PC-3 (cell line): ENCODE measurements around the gene CFAP58. TPM values are rescaled to one million over a fixed set of nuclear protein-coding genes. Genes with fewer than 3 reads are reported as not detected.

Experiments used
- ATAC-seq: fragments of 200-7000 bp; cut with Tn5 transposase; 2 replicates; pipeline ENCODE4 v1.9.1; 2020; ENCODE audit warnings: mild to moderate bottlenecking, moderate library complexity
- BruUV-seq: library from RNA; stranded (reverse); fragments of 400-500 nt; replicated peaks from 2 replicates; lab custom pipeline; 2021; lab: Mats Ljungman, UMichigan
- CTCF ChIA-PET: fragments of 300-600 bp; sonication (Branson Sonifier 250); formaldehyde crosslinking; loops from one replicate; lab custom pipeline; 2022; ENCODE audit warnings: antibody characterized with exemption; lab: Charles Lee
- POLR2A ChIA-PET: fragments of 300-600 bp; sonication (Branson Sonifier 250); formaldehyde crosslinking; loops from one replicate; lab custom pipeline; 2022; ENCODE audit warnings: antibody characterized with exemption; ENCODE audit not compliant: unreplicated experiment; lab: Charles Lee
- DNase-seq: peaks from one replicate; pipeline ENCODE4 v3.0.0-alpha.2; 2015
- H2AFZ ChIP-seq: fragments of 300-600 bp; sonication (generic); 2 replicates; pipeline ENCODE4 v1.6.0; 2016; ENCODE audit warnings: antibody characterized with exemption, low read length
- H3F3A ChIP-seq: fragments of 300-600 bp; sonication (generic); one replicate; pipeline ENCODE4 v1.6.0; 2017; ENCODE audit warnings: antibody characterized with exemption, low read length, control low read depth, mild to moderate bottlenecking; ENCODE audit not compliant: unreplicated experiment
- H3K27ac ChIP-seq: fragments of 300-600 bp; sonication (generic); 2 replicates; pipeline ENCODE4 v1.5.1; 2016; ENCODE audit warnings: mild to moderate bottlenecking, low read length
- H3K27me3 ChIP-seq: fragments of 300-600 bp; sonication (generic); 2 replicates; pipeline ENCODE4 v1.6.1; 2016; ENCODE audit warnings: low read length, mixed read lengths
- H3K36me3 ChIP-seq: fragments of 300-600 bp; sonication (generic); 2 replicates; pipeline ENCODE4 v1.6.1; 2016; ENCODE audit warnings: low read depth, mixed run types, low read length, mixed read lengths
- H3K4me1 ChIP-seq: fragments of 300-600 bp; sonication (generic); 2 replicates; pipeline ENCODE4 v1.5.1; 2016; ENCODE audit warnings: low read length; ENCODE audit not compliant: insufficient read depth
- H3K4me2 ChIP-seq: fragments of 300-600 bp; sonication (generic); 2 replicates; pipeline ENCODE4 v1.6.0; 2016; ENCODE audit warnings: low read length
- H3K4me3 ChIP-seq: fragments of 300-600 bp; sonication (generic); 2 replicates; pipeline ENCODE4 v1.5.1; 2016; ENCODE audit warnings: mild to moderate bottlenecking, low read length, mixed read lengths
- H3K79me2 ChIP-seq: fragments of 300-600 bp; sonication (generic); 2 replicates; pipeline ENCODE4 v1.6.1; 2017; ENCODE audit warnings: low read length, mixed read lengths
- H3K9ac ChIP-seq: fragments of 300-600 bp; sonication (generic); 2 replicates; pipeline ENCODE4 v1.6.0; 2016; ENCODE audit warnings: mild to moderate bottlenecking, low read length
- H3K9me2 ChIP-seq: fragments of 300-600 bp; sonication (generic); replicated peaks from 2 replicates; pipeline ENCODE4 v1.6.1; 2016; ENCODE audit warnings: mixed run types, low read length, mixed read lengths
- H3K9me3 ChIP-seq: fragments of 300-600 bp; sonication (generic); 2 replicates; pipeline ENCODE4 v1.6.1; 2016; ENCODE audit warnings: low read length, mixed read lengths
- H4K20me1 ChIP-seq: fragments of 300-600 bp; sonication (generic); 2 replicates; pipeline ENCODE4 v1.6.1; 2016; ENCODE audit warnings: low read length, mixed read lengths
- CTCF ChIP-seq: fragments of 300-600 bp; sonication (generic); conservative IDR thresholded peaks from 2 replicates; pipeline ENCODE4 v1.5.1; 2017; ENCODE audit warnings: antibody characterized with exemption, low read depth, mild to moderate bottlenecking, low read length
- EZH2 ChIP-seq: fragments of 300-600 bp; sonication (generic); IDR thresholded peaks from one replicate; pipeline ENCODE4 v1.6.1; 2017; ENCODE audit warnings: antibody characterized with exemption, mild to moderate bottlenecking, low read length; ENCODE audit not compliant: unreplicated experiment
- EZH2phosphoT487 ChIP-seq: fragments of 300-600 bp; sonication (generic); IDR thresholded peaks from 2 replicates; pipeline ENCODE4 v1.6.1; 2018; ENCODE audit warnings: mild to moderate bottlenecking, antibody characterized with exemption, low read length, borderline replicate concordance
- intact Hi-C: fragments of 100-400 bp; cut with micrococcal nuclease; formaldehyde crosslinking; loops from 2 replicates; pipeline ENCODE4 v1.9.0; 2023
- total RNA-seq: library from RNA; depleted of rRNA; stranded (reverse); fragments of >200 nt; gene quantifications from 2 replicates; pipeline ENCODE4 v1.2.3, GENCODE V29; 2014

Gene CFAP58
- total RNA-seq, 1 experiment from 2014 or later = 0.26 TPM

GRCh38 chr10:104472505-104472904 lies 118.9 kb downstream of the CFAP58 start:
- TF ChIP-seq CTCF (no peak), EZH2phosphoT487 (no peak), EZH2 (no peak)
- ChIA-PET CTCF (no interaction called here), POLR2A (no interaction called here)
- H3K79me2 ChIP-seq = no peaks in the 10 kb centered on the region
- BruUV-seq = no TSS peak
- no peak overlapping the region for H3K4me2 ChIP-seq
- DNase-seq = peak; percentile 67
- no peak overlapping the region for H2AFZ ChIP-seq
- no peaks in the 10 kb centered on the region for H3K9me3 ChIP-seq
- intact Hi-C loops = no loop called here
- H3K4me1 ChIP-seq = no peaks in the 10 kb centered on the region
- no peaks in the 10 kb centered on the region for H3K36me3 ChIP-seq
- H3K9me2 ChIP-seq = no peaks in the 10 kb centered on the region
- H3K9ac ChIP-seq = no peak overlapping the region
- no peak overlapping the region for H3K4me3 ChIP-seq
- H4K20me1 ChIP-seq = no peaks in the 10 kb centered on the region
- H3F3A ChIP-seq = no peaks in the 10 kb centered on the region
- no peak for ATAC-seq
- H3K27ac ChIP-seq = no peak overlapping the region
- peaks cover 32% of the 10 kb centered on the region for H3K27me3 ChIP-seq

DNA sequence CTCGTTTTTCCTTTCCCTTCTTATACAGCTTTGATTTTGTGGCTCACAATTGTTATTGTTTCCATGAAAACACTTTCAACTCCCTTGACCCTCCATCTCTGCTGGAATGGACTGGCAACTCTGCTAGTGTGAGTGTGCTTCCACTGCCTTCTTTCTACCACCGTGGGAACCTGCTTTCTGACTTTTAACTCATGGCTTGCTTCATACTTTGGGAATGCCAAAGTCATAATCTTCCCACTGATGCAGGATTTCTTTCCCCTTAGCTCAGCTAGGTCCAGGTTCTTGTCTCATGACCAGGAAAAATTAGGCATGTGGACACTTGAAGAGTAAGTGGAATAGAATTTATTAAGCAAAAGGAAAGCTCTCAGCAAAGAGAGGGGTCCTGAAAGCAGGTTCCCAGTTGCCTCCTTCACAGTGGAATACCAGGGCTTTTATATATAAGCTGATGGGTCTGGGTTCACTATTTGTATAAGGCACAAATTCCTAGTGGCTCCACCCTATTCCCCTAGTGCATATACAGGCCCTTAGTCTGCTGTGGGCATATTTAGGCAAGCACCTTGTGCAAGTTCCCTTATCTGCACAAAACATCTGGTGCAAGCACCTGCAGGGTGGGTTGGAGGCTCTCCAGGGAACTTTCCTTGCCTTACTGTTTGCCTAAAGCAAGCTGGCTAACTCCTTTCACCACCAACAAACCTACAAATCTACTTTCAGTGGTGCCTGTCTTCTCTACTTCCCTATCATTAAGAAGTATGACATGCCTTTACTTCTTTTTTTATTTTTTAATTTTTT lies 119.5 kb downstream of the CFAP58 start:
- no peaks in the 10 kb centered on the region for H3K36me3 ChIP-seq
- no peaks in the 10 kb centered on the region for H3K79me2 ChIP-seq
- intact Hi-C loops = no loop called here
- peaks cover 35% of the 10 kb centered on the region for H3K27me3 ChIP-seq
- no peaks in the 10 kb centered on the region for H3K9me3 ChIP-seq
- no peaks in the 10 kb centered on the region for H3K4me1 ChIP-seq
- no peak overlapping the region for H3K9ac ChIP-seq
- H3K9me2 ChIP-seq = no peaks in the 10 kb centered on the region
- no peak overlapping the region for H3K27ac ChIP-seq
- ATAC-seq (no peak), DNase-seq (no peak)
- H2AFZ ChIP-seq = no peak overlapping the region
- TF ChIP-seq EZH2phosphoT487 (no peak), CTCF (no peak), EZH2 (no peak)
- CTCF ChIA-PET = no interaction called here
- POLR2A ChIA-PET = no interaction called here
- H3K4me3 ChIP-seq = no peak overlapping the region
- BruUV-seq = no TSS peak
- H3F3A ChIP-seq = no peaks in the 10 kb centered on the region
- H3K4me2 ChIP-seq = no peak overlapping the region
- H4K20me1 ChIP-seq = no peaks in the 10 kb centered on the region

DNA sequence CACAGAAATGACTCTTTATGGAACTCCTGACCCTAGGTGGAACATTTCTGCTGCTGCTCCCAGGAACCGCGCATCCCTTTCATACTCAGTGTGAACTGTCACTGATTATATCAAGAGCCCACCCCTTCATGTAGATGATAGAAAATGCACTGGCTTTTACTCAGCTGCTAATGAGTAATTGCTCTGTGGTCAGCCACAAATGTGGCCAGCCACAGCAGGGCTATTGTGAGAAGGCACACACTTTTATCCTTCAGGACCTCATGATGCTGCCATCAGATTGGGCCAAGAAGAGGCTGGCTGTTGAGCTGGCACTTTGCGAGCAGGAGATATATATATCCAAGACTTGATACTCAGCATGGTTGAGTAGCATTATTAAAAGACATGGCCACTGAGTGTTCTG lies 124.7 kb downstream of the CFAP58 start:
- Histone ChIP-seq H3K4me3 (no peak overlapping the region), H3K79me2 (no peaks in the 10 kb centered on the region), H3K9ac (no peak overlapping the region), H4K20me1 (no peaks in the 10 kb centered on the region), H3K9me2 (no peaks in the 10 kb centered on the region), H3F3A (no peaks in the 10 kb centered on the region), H3K9me3 (no peaks in the 10 kb centered on the region), H3K4me1 (no peaks in the 10 kb centered on the region), H3K36me3 (no peaks in the 10 kb centered on the region), H3K4me2 (no peak overlapping the region), H3K27ac (no peak overlapping the region), H2AFZ (no peak overlapping the region), H3K27me3 (peaks cover 38% of the 10 kb centered on the region)
- no TSS peak for BruUV-seq
- ATAC-seq (no peak), DNase-seq (no peak)
- no peak for TF ChIP-seq CTCF
- TF ChIP-seq EZH2 = no peak
- no peak for TF ChIP-seq EZH2phosphoT487
- POLR2A ChIA-PET = no interaction called here
- intact Hi-C loops = no loop called here
- CTCF ChIA-PET = no interaction called here
